ENCODE data around the gene TANGO2. TPM values are rescaled to one million over a fixed set of nuclear protein-coding genes. Genes with fewer than 3 reads are reported as not detected.

The TANGO2 gene
- total and polyA plus RNA-seq, 2 donors = 13.6 to 25.5 TPM

GRCh38 chr22:20083157-20083890 lies 62.4 kb downstream of the TANGO2 start:
- H3K4me3 ChIP-seq (ENCODE audit: low read depth, low read length) = no peak overlapping the region
- no peak overlapping the region for H3K27ac ChIP-seq (ENCODE audit: low read depth)
- 84% methylated on average over 10 of the region's 10 CpGs for WGBS
- DNase-seq (ENCODE audit: extremely low spot score) = no peak
- H3K36me3 ChIP-seq (ENCODE audit: insufficient read depth) = no peaks in the 10 kb centered on the region
- H3K4me1 ChIP-seq (ENCODE audit: insufficient read depth) = peaks cover 2% of the 10 kb centered on the region

GRCh38 chr22:20083891-20084546 lies 63.1 kb downstream of the TANGO2 start:
- DNase-seq (ENCODE audit: extremely low spot score) = no peak
- no peak overlapping the region for H3K4me3 ChIP-seq (ENCODE audit: low read depth, low read length)
- H3K36me3 ChIP-seq (ENCODE audit: insufficient read depth) = no peaks in the 10 kb centered on the region
- no peak overlapping the region for H3K27ac ChIP-seq (ENCODE audit: low read depth)
- peaks cover 2% of the 10 kb centered on the region for H3K4me1 ChIP-seq (ENCODE audit: insufficient read depth)
- WGBS = 82% methylated on average over 10 of the region's 10 CpGs

- peaks cover 2% of the 10 kb centered on the region for H3K4me1 ChIP-seq (ENCODE audit: insufficient read depth)
- no peak for DNase-seq (ENCODE audit: extremely low spot score)
- no peaks in the 10 kb centered on the region for H3K36me3 ChIP-seq (ENCODE audit: insufficient read depth)
- 72% methylated on average over 23 of the region's 23 CpGs for WGBS
- no peak overlapping the region for H3K27ac ChIP-seq (ENCODE audit: low read depth)
- no peak overlapping the region for H3K4me3 ChIP-seq (ENCODE audit: low read depth, low read length)
These were observed 63.9 kb downstream of the TANGO2 start for GRCh38 chr22:20084547-20085413.

GRCh38 chr22:20085651-20086050 lies 64.7 kb downstream of the TANGO2 start:
- Histone ChIP-seq H3K27ac (ENCODE audit: low read depth) (no peak overlapping the region), H3K36me3 (ENCODE audit: insufficient read depth) (no peaks in the 10 kb centered on the region), H3K4me3 (ENCODE audit: low read depth, low read length) (no peak overlapping the region), H3K4me1 (ENCODE audit: insufficient read depth) (peaks cover 2% of the 10 kb centered on the region)
- WGBS = 72% methylated on average over 20 of the region's 20 CpGs
- DNase-seq (ENCODE audit: extremely low spot score) = no peak

- Histone ChIP-seq H3K27ac (ENCODE audit: low read depth) (no peak overlapping the region), H3K4me1 (ENCODE audit: insufficient read depth) (peaks cover 1% of the 10 kb centered on the region), H3K4me3 (ENCODE audit: low read depth, low read length) (no peak overlapping the region), H3K36me3 (ENCODE audit: insufficient read depth) (no peaks in the 10 kb centered on the region)
- DNase-seq (ENCODE audit: extremely low spot score) = no peak
- WGBS = 87% methylated on average over 24 of the region's 24 CpGs
These were observed 65.2 kb downstream of the TANGO2 start for GRCh38 chr22:20086101-20086599.

GRCh38 chr22:20086763-20087162 lies 65.9 kb downstream of the TANGO2 start:
- Histone ChIP-seq H3K4me3 (ENCODE audit: low read depth, low read length) (no peak overlapping the region), H3K27ac (ENCODE audit: low read depth) (no peak overlapping the region), H3K36me3 (ENCODE audit: insufficient read depth) (no peaks in the 10 kb centered on the region), H3K4me1 (ENCODE audit: insufficient read depth) (no peaks in the 10 kb centered on the region)
- DNase-seq (ENCODE audit: extremely low spot score) = no peak
- 99% methylated on average over 5 of the region's 5 CpGs for WGBS

- Histone ChIP-seq H3K4me3 (ENCODE audit: low read depth, low read length) (no peak overlapping the region), H3K36me3 (ENCODE audit: insufficient read depth) (peaks cover 2% of the 10 kb centered on the region), H3K4me1 (ENCODE audit: insufficient read depth) (no peaks in the 10 kb centered on the region), H3K27ac (ENCODE audit: low read depth) (no peak overlapping the region)
- 91% methylated on average over 14 of the region's 14 CpGs for WGBS
- no peak for DNase-seq (ENCODE audit: extremely low spot score)
These were observed 66.7 kb downstream of the TANGO2 start for GRCh38 chr22:20087319-20088262.

GRCh38 chr22:20088263-20088648 lies 67.3 kb downstream of the TANGO2 start:
- H3K27ac ChIP-seq (ENCODE audit: low read depth) = no peak overlapping the region
- no peak overlapping the region for H3K4me3 ChIP-seq (ENCODE audit: low read depth, low read length)
- WGBS = 92% methylated on average over 8 of the region's 8 CpGs
- no peak for DNase-seq (ENCODE audit: extremely low spot score)
- peaks cover 2% of the 10 kb centered on the region for H3K36me3 ChIP-seq (ENCODE audit: insufficient read depth)
- no peaks in the 10 kb centered on the region for H3K4me1 ChIP-seq (ENCODE audit: insufficient read depth)

GRCh38 chr22:20089226-20089976 lies 68.5 kb downstream of the TANGO2 start:
- H3K36me3 ChIP-seq (ENCODE audit: insufficient read depth) = peaks cover 4% of the 10 kb centered on the region
- DNase-seq (ENCODE audit: extremely low spot score) = no peak

GRCh38 chr22:20089977-20090729 lies 69.2 kb downstream of the TANGO2 start:
- peaks cover 5% of the 10 kb centered on the region for H3K36me3 ChIP-seq (ENCODE audit: insufficient read depth)
- WGBS = 92% methylated on average over 11 of the region's 11 CpGs
- no peak overlapping the region for H3K27ac ChIP-seq (ENCODE audit: low read depth)
- no peak overlapping the region for H3K4me3 ChIP-seq (ENCODE audit: low read depth, low read length)
- H3K4me1 ChIP-seq (ENCODE audit: insufficient read depth) = no peaks in the 10 kb centered on the region
- no peak for DNase-seq (ENCODE audit: extremely low spot score)

More at GRCh38 chr22:20089226-20089976, 68.5 kb downstream of the TANGO2 start:
- no peaks in the 10 kb centered on the region for H3K4me1 ChIP-seq (ENCODE audit: insufficient read depth)
- H3K4me3 ChIP-seq (ENCODE audit: low read depth, low read length) = no peak overlapping the region
- 93% methylated on average over 17 of the region's 17 CpGs for WGBS
- H3K27ac ChIP-seq (ENCODE audit: low read depth) = no peak overlapping the region

- Histone ChIP-seq H3K4me1 (ENCODE audit: insufficient read depth) (no peaks in the 10 kb centered on the region), H3K4me3 (ENCODE audit: low read depth, low read length) (no peak overlapping the region), H3K36me3 (ENCODE audit: insufficient read depth) (peaks cover 5% of the 10 kb centered on the region), H3K27ac (ENCODE audit: low read depth) (no peak overlapping the region)
- 93% methylated on average over 9 of the region's 9 CpGs for WGBS
- no peak for DNase-seq (ENCODE audit: extremely low spot score)
These were observed 69.9 kb downstream of the TANGO2 start for GRCh38 chr22:20090730-20091240.
